K562 (cell line): ENCODE measurements around the gene INSIG1. TPM values are rescaled to one million over a fixed set of nuclear protein-coding genes. Genes with fewer than 3 reads are reported as not detected.

Experiments used
- ADNP ChIP-seq: fragments of 200-800 bp; sonication (Bioruptor generic); IDR thresholded peaks from 2 replicates; pipeline ENCODE4 v1.6.1; 2016; ENCODE audit warnings: missing genetic modification characterization, missing compliant biosample characterization
- FUS ChIP-seq: fragments of 200-400 bp; formaldehyde crosslinking; optimal IDR thresholded peaks from 2 replicates; pipeline ENCODE3; 2017; ENCODE audit warnings: low read depth, low read length
- GATAD2A ChIP-seq: fragments of 450-650 bp; IDR thresholded peaks from 2 replicates; pipeline ENCODE4 v1.6.1; 2017
- GMEB1 ChIP-seq: fragments of 250-450 bp; sonication (Bioruptor Pico); IDR thresholded peaks from 2 replicates; pipeline ENCODE4 v1.4.0; 2020; ENCODE audit warnings: mild to moderate bottlenecking
- JUND ChIP-seq, 2 experiments: IDR thresholded peaks; 2 replicates in 1 of 2; 3 replicates in 1 of 2; pipeline ENCODE4 v1.6.1; 2011; ENCODE audit warnings: borderline replicate concordance in 2 of 2, low read depth in 2 of 2, low read length in 2 of 2, improper control_type of control experiment in 1 of 2, missing biosample characterization in 1 of 2, missing genetic modification characterization in 1 of 2, missing genetic modification reagents in 1 of 2
- MAFG ChIP-seq: fragments of 450-650 bp; conservative IDR thresholded peaks from 2 replicates; pipeline ENCODE4 v1.6.1; 2016; ENCODE audit warnings: missing genetic modification characterization, missing compliant biosample characterization
- NCOA1 ChIP-seq: fragments of 450-650 bp; IDR thresholded peaks from 2 replicates; pipeline ENCODE4 v1.6.1; 2016; ENCODE audit warnings: low read depth
- NR3C1 ChIP-seq: sonication (generic); formaldehyde crosslinking; IDR thresholded peaks from 2 replicates; pipeline ENCODE4 v1.8.1; 2022; ENCODE audit warnings: missing genetic modification reagents
- PHB ChIP-seq: fragments of 250-450 bp; sonication (Bioruptor Pico); IDR thresholded peaks from 2 replicates; pipeline ENCODE4 v1.5.0; 2021
- PTTG1 ChIP-seq: fragments of 450-650 bp; IDR thresholded peaks from 2 replicates; pipeline ENCODE4 v1.6.1; 2016; ENCODE audit warnings: low read depth, mild to moderate bottlenecking, missing genetic modification characterization, missing compliant biosample characterization
- RBFOX2 ChIP-seq: fragments of 200-400 bp; formaldehyde crosslinking; IDR thresholded peaks from 2 replicates; pipeline ENCODE4 v1.6.1; 2017; ENCODE audit warnings: low read depth, mild to moderate bottlenecking, low read length, moderate library complexity
- SRSF7 ChIP-seq: fragments of 200-400 bp; formaldehyde crosslinking; optimal IDR thresholded peaks from 2 replicates; pipeline ENCODE3; 2017; ENCODE audit warnings: mild to moderate bottlenecking, low read depth, low read length
- THRAP3 ChIP-seq: fragments of 450-650 bp; IDR thresholded peaks from 2 replicates; pipeline ENCODE4 v1.6.1; 2016; ENCODE audit warnings: mild to moderate bottlenecking, inconsistent platforms, borderline replicate concordance
- USF1 ChIP-seq: sonication (generic); formaldehyde crosslinking; IDR thresholded peaks from 2 replicates; pipeline ENCODE4 v1.9.0; 2022; ENCODE audit warnings: mild to moderate bottlenecking, missing genetic modification reagents
- ZFP1 ChIP-seq: fragments of 450-650 bp; formaldehyde crosslinking; IDR thresholded peaks from 2 replicates; pipeline ENCODE4 v1.4.0; 2020; ENCODE audit warnings: mild to moderate bottlenecking, mixed read lengths
- ZNF165 ChIP-seq: fragments of 250-450 bp; sonication (Bioruptor Pico); IDR thresholded peaks from 2 replicates; pipeline ENCODE4 v1.4.0; 2020; ENCODE audit warnings: borderline replicate concordance
- ZNF217 ChIP-seq: sonication (generic); formaldehyde crosslinking; IDR thresholded peaks from 2 replicates; pipeline ENCODE4 v1.8.0; 2022; ENCODE audit warnings: mild to moderate bottlenecking, missing genetic modification reagents
- ZNF274 ChIP-seq: IDR thresholded peaks from 2 replicates; pipeline ENCODE4 v1.6.1; 2011; ENCODE audit warnings: low read depth, mild to moderate bottlenecking, low read length, moderate library complexity, borderline replicate concordance
- ZNF3 ChIP-seq: fragments of 250-450 bp; sonication (Bioruptor Pico); IDR thresholded peaks from 2 replicates; pipeline ENCODE4 v1.5.0; 2021; ENCODE audit warnings: mild to moderate bottlenecking, moderate library complexity
- ZNF57 ChIP-seq: fragments of 450-650 bp; formaldehyde crosslinking; IDR thresholded peaks from 2 replicates; pipeline ENCODE4 v1.4.0; 2020; ENCODE audit warnings: mild to moderate bottlenecking, moderate library complexity
- ZNF668 ChIP-seq: fragments of 250-450 bp; sonication (Bioruptor Pico); IDR thresholded peaks from 2 replicates; pipeline ENCODE4 v1.8.0; 2022; ENCODE audit warnings: mild to moderate bottlenecking, inconsistent platforms
- ZNF766 ChIP-seq: fragments of 200-800 bp; sonication (Bioruptor generic); conservative IDR thresholded peaks from 2 replicates; pipeline ENCODE4 v1.6.1; 2016; ENCODE audit warnings: missing genetic modification characterization, missing compliant biosample characterization
- polyA plus RNA-seq, 8 experiments: library from polyadenylated mRNA; depleted of rRNA in 4 of 8; stranded (reverse) in 5 of 8; unstranded in 3 of 8; fragments of >200 nt; fragmentation: Nextera tagmentation in 2 of 8; fragmentation: Illumina TruSeq in 1 of 8; extraction: Ambion mirVana in 2 of 8; extraction: Trizol in 1 of 8; gene quantifications; 2 replicates each; pipeline versions ENCODE4 v1.2.1 to v1.2.3, GENCODE V29; 2011 to 2014; ENCODE audit warnings: inconsistent platforms in 1 of 8, missing spikeins in 1 of 8
- total RNA-seq, 7 experiments: library from RNA; depleted of rRNA in 6 of 7; stranded (reverse); fragments of >200 nt in 6 of 7; fragmentation: Illumina TruSeq in 2 of 7; extraction: Trizol in 2 of 7; gene quantifications; 2 replicates each; pipeline versions ENCODE4 v1.2.1 to v1.2.3, GENCODE V29; 2011 to 2021; ENCODE audit warnings: low replicate concordance in 1 of 7
- TF ChIP-seq, protein P1 (sequence below), 3 experiments: fragments of 200-800 bp in 1 of 3; sonication (Bioruptor generic) in 1 of 3; sonication (generic) in 1 of 3; formaldehyde crosslinking in 1 of 3; IDR thresholded peaks; 2 replicates each; pipeline versions ENCODE4 v1.6.1 to v1.8.0; 2016 to 2022; ENCODE audit warnings: mild to moderate bottlenecking in 2 of 3, missing compliant biosample characterization in 2 of 3, missing genetic modification characterization in 2 of 3, missing genetic modification reagents in 1 of 3
- TF ChIP-seq, protein P2 (sequence below): fragments of 450-650 bp; formaldehyde crosslinking; conservative IDR thresholded peaks from 2 replicates; pipeline ENCODE4 v1.4.0; 2022; ENCODE audit warnings: mild to moderate bottlenecking, missing genetic modification characterization

Gene INSIG1
- total and polyA plus RNA-seq, 9 of the 15 experiments (the other 6 are each of a cell fraction or from before 2014, with no cell fraction given) = 57.1 to 787 (median 238) TPM

GRCh38 chr7:155296788-155297516 is 726 bp upstream of the INSIG1 start (continued):
- TF ChIP-seq NR3C1 (CRISPR knock-in tag) = 0 out of 2 replicates have a peak, but pooled peaks have one; percentile 51
- TF ChIP-seq, protein P1, sequence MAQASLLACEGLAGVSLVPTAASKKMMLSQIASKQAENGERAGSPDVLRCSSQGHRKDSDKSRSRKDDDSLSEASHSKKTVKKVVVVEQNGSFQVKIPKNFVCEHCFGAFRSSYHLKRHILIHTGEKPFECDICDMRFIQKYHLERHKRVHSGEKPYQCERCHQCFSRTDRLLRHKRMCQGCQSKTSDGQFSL (CRISPR knock-in tag; IDR thresholded peaks at IDR 0.05) = no peak
- TF ChIP-seq, protein P1 (tag; IDR thresholded peaks at IDR 0.05) = no peak
- TF ChIP-seq FUS = no peak
- TF ChIP-seq GATAD2A = peak; percentile 74; the same call in 1 of the 2 replicates
- no peak for TF ChIP-seq ZNF217 (CRISPR knock-in tag)
- peak; percentile 77; the same call in 1 of the 2 replicates for TF ChIP-seq JUND (IDR thresholded peaks at IDR 0.05; ENCODE audit: borderline replicate concordance, low read depth, low read length)
- peak; percentile 63; the same call in 2 of the 3 replicates for TF ChIP-seq JUND (tag; IDR thresholded peaks at IDR 0.05; ENCODE audit: borderline replicate concordance, low read depth, low read length)
- no peak for TF ChIP-seq ZNF766 (CRISPR knock-in tag)
- TF ChIP-seq MAFG (tag) = no peak
- no peak; the same call in 1 of the 2 replicates for TF ChIP-seq NCOA1
- 0 out of 2 replicates have a peak, but pooled peaks have one; percentile 9 for TF ChIP-seq ZNF57 (CRISPR knock-in tag)
- no peak for TF ChIP-seq GMEB1 (CRISPR knock-in tag)
- no peak for TF ChIP-seq ADNP (tag)
- TF ChIP-seq ZFP1 = no peak
- TF ChIP-seq THRAP3 = no peak
- TF ChIP-seq PTTG1 (tag) = no peak
- TF ChIP-seq ZNF3 (CRISPR knock-in tag) = no peak
- TF ChIP-seq RBFOX2 = no peak; the same call in 1 of the 2 replicates
- TF ChIP-seq ZNF668 (CRISPR knock-in tag) = no peak
- no peak for TF ChIP-seq SRSF7
- TF ChIP-seq USF1 (CRISPR knock-in tag) = no peak
- TF ChIP-seq ZNF165 = no peak; the same call in 1 of the 2 replicates
- no peak for TF ChIP-seq ZNF274
- TF ChIP-seq, protein P2, sequence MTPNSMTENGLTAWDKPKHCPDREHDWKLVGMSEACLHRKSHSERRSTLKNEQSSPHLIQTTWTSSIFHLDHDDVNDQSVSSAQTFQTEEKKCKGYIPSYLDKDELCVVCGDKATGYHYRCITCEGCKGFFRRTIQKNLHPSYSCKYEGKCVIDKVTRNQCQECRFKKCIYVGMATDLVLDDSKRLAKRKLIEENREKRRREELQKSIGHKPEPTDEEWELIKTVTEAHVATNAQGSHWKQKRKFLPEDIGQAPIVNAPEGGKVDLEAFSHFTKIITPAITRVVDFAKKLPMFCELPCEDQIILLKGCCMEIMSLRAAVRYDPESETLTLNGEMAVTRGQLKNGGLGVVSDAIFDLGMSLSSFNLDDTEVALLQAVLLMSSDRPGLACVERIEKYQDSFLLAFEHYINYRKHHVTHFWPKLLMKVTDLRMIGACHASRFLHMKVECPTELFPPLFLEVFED = no peak
- peak; percentile 10; the same call in 1 of the 2 replicates for TF ChIP-seq PHB (CRISPR knock-in tag)
